Measurements from ENCODE around the gene LRRC23.
"Not testable (repeated sequence)": the region's sequence is repeated elsewhere in the genome, so short reads cannot be mapped to it uniquely, and the experiment has no call there.

LRRC23 gene

DNA sequence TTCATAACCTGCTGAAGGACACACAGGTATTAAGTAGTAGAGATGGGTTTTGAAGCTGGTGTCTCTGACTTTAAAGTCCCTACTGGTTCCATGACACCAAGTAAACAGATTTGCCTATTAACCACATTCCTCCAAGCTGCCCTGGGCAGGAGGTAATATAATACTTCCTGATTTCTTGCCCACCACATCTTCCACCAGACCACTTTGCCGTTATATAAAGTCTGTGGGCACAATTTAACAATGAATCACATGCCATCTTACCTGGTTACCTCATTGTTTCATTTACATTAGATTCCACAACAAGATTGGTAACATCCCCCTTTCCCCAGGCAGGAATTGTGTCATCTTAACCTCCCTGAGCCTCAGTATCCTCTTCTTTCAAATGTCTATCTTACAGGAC, 900 bp upstream of the LRRC23 start:
- no peak for DNase-seq

DNA sequence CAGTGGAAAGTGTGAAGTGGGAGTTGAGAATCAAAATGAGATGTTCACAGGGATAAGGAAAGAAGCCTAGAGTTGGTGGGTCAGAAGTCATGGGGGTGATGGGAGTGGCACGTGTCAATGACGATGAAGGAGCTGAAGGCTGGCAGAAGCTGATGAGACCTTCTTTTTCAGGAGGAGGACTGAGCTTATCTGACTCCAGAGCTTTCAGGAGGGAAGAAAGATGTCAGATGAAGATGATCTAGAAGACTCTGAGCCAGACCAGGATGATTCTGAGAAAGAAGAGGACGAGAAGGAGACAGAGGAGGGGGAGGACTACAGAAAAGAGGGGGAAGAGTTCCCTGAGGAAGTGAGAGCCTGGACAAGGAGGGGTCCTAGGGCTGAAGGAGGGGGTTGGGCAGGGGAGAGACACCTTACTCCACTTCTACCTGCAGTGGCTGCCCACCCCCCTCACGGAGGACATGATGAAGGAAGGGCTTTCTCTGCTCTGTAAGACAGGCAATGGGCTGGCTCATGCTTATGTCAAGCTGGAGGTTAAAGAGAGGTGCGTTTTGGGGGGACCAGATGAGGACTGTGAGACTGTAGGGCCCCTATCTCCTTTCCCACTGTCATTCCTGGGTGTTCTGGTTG, 905 bp downstream of the LRRC23 start:
- no peak for DNase-seq

DNA sequence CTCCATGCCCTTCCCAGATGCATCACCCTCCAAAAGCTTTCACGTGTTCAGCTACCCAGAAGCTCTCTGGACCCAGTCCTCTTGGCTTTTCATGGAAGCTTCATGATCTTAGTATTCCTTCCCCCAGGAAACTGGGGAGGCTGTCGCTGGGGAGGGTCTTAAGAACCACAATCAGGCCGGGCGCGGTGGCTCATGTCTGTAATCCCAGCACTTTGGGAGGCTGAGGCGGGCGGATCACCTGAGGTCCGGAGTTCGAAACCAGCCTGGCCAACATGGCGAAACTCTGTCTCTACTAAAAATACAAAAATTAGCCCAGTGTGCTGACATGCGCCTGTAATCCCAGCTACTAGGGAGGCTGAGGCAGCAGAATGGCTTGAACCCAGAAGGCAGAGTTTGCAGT, 3.5 kb downstream of the LRRC23 start:
- not testable (repeated sequence) for DNase-seq

DNA sequence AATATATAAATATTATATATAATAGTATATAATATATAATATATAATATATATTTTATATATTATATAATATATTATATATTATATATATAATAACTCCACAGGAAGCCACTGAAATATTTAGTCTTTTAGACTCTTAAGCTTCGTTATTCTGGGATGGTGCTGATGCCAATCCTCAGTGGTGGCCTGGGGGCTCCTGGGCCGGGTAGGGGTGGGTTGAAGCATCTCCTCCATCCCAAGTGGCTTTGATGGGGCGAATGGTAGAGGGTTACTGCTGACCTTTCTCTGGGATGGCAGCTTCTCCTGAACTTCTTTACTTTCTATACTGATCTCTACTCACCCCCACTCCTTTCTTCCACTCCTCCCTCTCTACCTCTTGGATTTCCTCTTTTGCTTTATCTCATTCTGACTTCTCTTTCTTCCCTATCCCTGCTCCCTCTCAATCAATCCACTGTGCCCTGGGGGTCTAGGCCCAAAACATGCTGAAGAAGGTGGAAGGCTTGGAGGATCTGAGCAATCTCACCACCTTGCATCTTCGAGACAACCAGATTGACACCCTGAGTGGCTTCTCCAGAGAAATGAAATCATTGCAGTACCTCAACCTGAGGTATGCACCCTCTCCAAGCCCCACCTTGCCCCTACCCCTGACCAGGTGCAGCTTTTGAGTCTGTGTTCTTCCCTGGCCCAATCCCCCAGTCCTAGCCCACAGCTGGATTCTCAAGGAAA, 5.0 kb downstream of the LRRC23 start:
- DNase-seq = no peak

DNA sequence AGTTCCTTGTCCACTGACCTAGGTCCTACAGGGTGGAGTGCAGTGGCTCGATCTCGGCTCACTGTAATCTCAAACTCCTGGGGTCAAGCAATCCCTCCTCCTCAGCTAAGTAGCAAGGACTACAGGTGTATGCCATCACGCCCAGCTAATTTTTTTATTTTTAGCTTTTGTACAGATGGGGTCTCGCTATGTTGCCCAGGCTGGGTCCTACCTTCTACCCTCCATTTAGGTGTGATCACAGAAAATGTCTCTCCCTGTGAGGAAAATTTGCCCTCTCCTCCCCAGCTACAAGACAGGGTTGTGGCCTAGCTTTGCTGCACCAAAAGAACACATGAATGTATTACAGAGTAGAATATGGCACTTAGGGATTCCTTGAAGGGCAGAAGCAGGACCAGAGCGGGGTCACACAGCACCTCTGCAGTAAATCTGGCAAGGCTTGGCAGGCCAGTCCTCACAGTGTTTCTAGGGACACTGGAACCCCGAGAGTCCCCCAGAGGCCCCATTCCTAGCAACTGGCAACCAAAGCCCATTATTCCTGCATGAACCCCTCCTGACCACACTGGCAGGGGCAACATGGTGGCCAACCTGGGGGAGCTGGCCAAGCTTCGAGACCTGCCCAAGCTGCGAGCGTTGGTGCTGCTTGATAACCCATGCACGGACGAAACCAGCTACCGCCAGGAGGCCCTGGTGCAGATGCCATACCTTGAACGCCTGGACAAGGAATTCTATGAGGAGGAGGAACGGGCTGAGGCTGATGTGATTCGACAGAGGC, 7.7 kb downstream of the LRRC23 start:
- no peak for DNase-seq

DNA sequence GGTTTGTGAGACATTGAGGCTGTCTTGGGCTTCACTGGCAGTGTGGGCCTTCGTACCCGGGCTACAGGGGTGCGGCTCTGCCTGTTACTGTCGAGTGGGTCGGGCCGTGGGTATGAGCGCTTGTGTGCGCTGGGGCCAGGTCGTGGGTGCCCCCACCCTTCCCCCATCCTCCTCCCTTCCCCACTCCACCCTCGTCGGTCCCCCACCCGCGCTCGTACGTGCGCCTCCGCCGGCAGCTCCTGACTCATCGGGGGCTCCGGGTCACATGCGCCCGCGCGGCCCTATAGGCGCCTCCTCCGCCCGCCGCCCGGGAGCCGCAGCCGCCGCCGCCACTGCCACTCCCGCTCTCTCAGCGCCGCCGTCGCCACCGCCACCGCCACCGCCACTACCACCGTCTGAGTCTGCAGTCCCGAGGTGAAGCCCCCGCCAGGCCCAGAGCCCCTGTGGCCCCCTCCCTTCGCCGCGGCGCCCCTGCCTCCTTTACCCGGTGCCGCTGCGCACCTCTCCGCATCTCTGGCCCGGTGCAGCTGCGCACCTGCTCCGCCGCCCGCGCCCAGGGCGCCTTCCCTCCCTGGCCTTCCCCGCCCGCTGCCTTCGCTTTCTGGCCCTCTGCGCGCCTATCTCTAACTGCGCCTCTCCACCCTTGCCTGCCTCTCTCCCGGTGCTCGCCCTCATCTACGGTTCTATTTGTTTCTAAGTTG, 9.8 kb downstream of the LRRC23 start, which contains the start of gene ENO2:
ENO2 (plus strand) TSS at position 335 of the 701 bp plus-strand sequence. CDS start 1,253 bp downstream, outside the sequence.
- DNase-seq = peak; percentile 30

DNA sequence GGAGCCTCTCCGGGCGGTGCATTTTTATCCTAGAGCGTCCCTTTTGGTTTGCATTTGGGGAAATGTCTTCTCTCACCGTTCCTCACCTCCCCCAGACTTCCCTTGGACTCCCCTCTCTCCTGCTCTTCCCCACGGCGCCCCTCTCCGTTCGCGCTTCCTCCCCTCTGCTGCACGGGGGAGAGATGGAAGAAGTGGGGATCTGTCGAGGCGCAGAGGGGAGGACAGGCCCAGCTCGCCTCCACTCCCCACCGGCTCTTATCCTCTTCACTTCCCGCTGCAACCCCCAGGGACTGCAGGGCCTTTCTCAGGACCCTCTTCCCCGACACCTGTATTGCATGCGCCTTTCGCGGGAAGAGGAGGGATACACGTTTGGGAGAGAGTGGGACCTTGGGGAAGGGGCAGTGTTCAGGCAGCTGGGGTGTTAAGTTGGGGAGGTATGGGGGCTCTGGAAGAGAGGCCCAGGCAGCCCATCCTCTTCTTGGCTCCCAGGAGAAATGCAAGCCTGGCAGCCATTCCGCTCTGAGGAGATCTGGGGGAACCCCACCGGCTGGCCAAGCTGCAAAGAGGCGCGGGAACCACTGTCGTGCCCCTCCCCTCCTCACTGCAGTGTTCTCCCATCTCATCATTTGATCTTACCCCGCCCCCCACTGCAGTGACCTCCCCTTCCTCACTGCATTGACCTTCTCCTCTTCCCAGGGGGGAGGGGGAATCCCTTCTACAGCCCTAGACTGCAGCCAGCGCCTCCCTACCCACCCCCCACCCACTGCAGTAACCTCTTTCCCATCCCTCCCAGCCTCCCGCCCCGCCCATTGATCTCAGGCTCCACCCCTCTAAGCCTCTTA, 10.5 kb downstream of the LRRC23 start:
- no peak for DNase-seq

DNA sequence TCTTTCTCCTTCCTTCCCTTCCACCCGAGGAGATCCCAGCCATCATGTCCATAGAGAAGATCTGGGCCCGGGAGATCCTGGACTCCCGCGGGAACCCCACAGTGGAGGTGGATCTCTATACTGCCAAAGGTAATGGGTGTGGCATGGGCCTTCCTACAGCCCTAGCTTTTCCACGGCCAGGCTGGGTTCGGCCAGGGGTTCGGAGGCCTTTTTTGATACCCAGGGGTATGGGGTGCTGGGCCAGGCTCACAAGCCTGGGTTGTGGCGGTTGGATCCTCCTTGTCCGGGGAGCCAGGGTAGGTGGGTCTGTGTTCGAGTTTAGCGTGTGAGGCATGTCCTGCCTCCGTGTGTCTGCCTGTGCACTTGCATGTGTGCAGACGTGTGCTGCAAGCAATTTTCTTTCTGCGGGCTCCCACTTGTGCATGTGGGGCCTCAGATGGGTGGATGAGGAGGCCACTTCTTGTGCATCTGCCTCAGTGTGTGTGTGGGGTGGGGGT, 11.2 kb downstream of the LRRC23 start:
- DNase-seq = no peak

DNA sequence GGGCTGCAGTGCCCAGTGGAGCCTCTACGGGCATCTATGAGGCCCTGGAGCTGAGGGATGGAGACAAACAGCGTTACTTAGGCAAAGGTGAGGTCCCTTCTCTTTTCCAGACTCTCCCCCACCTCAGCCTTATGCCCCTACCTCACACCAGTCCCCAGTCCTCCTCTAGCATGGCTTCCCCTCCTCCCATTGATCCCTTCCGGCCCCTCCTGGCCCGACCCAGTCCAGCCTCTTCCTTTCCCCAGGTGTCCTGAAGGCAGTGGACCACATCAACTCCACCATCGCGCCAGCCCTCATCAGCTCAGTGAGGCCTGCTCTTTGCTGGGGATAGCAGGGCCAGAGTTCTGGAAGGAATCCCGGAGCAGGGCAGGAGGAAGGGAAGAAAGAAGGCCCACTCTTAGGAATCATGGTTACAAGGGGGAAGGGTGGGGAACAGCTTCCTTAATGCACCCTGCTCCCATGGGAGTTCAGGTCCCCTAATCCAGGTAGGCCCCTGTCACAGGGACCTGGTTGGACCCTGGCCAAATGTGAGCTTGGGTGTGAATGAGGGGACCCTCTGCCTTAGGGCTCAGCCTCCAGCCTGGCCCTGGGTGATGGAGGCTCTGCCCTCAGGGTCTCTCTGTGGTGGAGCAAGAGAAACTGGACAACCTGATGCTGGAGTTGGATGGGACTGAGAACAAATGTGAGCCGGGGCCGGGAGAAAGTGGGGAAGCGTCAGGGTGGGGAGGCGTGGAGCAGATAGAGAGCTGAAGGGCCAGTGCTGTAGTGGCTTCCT, 12.0 kb downstream of the LRRC23 start:
- DNase-seq = no peak

DNA sequence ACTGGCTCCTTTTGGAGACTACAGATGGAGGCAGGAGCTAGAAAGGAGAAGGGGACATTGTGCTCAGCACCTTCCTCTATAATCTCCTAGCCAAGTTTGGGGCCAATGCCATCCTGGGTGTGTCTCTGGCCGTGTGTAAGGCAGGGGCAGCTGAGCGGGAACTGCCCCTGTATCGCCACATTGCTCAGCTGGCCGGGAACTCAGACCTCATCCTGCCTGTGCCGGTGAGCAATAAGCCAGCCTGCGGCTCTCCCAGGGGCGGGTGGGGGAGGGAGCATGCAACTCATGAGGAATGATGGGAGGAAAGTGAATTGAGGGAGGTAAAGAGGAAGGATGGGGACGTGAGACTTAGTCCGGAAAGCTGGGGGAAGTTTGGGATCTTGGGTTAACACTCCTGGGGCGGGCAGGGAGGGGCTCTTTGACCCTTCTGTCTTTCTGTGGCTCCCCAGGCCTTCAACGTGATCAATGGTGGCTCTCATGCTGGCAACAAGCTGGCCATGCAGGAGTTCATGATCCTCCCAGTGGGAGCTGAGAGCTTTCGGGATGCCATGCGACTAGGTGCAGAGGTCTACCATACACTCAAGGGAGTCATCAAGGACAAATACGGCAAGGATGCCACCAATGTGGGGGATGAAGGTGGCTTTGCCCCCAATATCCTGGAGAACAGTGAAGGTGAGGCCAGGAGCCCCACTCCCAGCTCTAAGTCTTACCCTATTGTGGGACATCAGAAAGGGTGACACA, 13.0 kb downstream of the LRRC23 start:
- no peak for DNase-seq

DNA sequence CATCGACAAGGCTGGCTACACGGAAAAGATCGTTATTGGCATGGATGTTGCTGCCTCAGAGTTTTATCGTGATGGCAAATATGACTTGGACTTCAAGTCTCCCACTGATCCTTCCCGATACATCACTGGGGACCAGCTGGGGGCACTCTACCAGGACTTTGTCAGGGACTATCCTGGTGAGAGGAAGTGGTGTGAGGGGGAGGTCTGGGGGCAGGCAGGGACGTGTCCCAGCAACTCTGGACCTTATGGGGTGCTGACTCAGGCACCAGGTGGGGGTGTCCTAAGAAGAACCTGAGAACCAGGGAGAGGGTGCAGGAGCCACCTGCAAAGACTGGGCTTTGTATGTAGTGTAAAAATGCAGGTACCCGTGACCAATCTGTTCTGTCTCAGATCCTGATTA, 15.0 kb downstream of the LRRC23 start:
- no peak for DNase-seq

DNA sequence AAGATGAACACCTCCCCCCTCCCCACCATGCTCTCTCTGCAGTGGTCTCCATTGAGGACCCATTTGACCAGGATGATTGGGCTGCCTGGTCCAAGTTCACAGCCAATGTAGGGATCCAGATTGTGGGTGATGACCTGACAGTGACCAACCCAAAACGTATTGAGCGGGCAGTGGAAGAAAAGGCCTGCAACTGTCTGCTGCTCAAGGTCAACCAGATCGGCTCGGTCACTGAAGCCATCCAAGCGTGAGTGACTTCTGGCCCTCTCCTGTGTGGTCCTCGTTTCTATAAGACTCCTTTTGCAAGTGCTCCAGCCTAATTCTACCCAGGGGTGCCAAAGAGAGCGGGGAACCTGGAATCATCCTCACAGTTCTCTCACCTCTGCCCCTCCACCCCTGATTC, 16.9 kb downstream of the LRRC23 start:
- DNase-seq = no peak

DNA sequence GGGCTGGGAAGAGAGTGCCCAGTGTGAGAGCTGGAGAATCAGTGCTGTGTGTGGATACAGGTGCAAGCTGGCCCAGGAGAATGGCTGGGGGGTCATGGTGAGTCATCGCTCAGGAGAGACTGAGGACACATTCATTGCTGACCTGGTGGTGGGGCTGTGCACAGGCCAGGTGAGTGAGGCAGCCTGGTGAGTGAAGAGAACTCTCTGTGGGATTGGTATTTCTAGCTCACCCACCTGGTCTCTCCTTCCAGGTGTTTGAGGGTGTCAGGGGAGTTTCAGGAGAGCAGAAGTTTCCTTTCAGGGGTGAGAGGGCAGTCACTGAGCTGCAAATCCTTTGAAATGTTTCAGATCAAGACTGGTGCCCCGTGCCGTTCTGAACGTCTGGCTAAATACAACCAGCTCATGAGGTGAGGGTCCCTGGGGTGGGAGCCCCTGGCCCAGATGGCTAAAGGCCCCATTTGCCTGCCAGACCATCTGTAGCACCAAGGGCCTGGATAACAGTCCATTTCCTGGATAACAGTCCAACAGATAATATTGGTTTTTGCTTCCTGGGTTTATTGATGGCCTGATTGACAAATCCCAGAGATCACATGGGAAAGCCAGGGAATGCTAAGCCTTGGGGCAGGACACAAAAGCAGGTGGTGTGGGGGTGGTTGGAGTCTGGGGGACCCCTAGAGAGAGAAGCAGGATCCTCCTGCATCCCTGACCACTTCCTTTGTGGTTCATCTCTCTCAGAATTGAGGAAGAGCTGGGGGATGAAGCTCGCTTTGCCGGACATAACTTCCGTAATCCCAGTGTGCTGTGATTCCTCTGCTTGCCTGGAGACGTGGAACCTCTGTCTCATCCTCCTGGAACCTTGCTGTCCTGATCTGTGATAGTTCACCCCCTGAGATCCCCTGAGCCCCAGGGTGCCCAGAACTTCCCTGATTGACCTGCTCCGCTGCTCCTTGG, 17.6 kb downstream of the LRRC23 start:
- DNase-seq = no peak

DNA sequence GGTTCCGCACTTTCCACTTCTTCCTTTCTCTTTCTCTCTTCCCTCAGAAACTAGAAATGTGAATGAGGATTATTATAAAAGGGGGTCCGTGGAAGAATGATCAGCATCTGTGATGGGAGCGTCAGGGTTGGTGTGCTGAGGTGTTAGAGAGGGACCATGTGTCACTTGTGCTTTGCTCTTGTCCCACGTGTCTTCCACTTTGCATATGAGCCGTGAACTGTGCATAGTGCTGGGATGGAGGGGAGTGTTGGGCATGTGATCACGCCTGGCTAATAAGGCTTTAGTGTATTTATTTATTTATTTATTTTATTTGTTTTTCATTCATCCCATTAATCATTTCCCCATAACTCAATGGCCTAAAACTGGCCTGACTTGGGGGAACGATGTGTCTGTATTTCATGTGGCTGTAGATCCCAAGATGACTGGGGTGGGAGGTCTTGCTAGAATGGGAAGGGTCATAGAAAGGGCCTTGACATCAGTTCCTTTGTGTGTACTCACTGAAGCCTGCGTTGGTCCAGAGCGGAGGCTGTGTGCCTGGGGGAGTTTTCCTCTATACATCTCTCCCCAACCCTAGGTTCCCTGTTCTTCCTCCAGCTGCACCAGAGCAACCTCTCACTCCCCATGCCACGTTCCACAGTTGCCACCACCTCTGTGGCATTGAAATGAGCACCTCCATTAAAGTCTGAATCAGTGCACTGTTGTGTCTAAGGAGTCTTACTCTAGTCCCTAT, 18.5 kb downstream of the LRRC23 start:
- DNase-seq = no peak

DNA sequence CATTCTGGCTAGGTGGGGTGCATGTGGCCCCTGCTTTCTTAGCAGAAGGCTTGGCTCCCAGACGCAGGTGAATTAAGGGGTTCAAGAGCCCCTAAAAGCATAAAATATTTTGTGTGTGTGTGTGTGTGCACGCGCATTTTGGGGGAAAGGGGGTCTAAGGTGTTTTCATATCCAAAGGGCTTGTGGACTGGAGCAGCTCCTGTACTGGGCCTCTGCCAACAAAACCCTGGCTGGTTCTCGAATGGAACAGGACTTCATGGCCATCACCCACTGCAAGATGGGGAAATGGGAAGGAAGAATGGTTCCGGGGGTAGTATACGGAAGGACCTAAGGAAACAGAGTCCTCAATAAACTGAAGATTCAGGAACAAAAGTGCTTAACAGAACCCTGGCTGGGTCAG, 19.2 kb downstream of the LRRC23 start:
- no peak for DNase-seq

DNA sequence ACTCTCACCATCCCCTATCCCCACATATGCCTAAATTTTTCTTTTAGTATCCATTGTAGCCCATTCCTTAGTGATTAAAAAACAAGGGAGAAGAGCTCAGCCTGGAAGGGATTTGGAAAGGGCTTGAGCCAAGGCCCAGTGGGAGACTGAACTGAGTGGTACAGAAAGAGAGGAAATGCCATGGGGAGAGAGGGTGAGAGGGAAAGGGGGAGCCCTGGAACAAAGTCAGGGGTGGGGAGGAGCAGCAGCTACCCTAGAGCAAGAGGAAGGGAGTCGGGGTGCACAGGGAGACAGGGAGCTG, 20.6 kb downstream of the LRRC23 start:
- no peak for DNase-seq

DNA sequence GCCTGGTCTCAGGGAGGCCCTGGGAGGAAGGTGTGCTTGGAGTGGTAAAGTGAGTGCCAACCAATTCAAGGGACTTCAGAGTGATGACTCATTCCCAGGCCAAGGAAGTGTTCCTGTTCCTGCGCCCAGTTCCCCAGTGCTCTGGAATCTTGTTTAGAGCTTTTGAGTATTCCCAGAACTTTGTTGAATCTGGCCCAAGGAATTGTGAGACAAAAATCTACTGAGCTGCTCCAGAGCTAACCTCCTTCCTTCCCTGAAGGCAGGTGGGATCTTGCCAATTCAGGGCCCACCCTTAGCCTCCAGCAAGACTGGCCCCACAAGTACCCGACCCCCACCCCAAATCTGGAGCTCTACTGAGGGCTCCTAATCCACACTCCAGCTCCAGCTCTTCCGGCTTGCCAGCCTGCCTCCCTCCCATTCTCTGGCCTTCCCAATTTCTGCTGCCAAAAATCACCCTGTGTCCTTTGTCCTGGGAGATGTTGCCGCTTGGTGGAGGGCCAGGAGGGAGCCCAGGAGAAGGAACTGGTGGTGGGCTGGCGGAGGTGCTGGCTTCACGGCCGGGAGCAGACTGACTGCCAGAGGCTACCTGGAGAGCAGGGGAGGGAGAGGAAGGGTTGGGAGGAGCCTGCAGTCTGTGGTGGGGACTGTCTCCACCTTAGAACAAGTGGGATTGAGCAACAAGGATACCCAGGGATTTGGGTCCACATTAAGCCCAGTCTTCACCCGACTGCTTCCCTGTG, 21.1 kb downstream of the LRRC23 start:
- no peak for DNase-seq

DNA sequence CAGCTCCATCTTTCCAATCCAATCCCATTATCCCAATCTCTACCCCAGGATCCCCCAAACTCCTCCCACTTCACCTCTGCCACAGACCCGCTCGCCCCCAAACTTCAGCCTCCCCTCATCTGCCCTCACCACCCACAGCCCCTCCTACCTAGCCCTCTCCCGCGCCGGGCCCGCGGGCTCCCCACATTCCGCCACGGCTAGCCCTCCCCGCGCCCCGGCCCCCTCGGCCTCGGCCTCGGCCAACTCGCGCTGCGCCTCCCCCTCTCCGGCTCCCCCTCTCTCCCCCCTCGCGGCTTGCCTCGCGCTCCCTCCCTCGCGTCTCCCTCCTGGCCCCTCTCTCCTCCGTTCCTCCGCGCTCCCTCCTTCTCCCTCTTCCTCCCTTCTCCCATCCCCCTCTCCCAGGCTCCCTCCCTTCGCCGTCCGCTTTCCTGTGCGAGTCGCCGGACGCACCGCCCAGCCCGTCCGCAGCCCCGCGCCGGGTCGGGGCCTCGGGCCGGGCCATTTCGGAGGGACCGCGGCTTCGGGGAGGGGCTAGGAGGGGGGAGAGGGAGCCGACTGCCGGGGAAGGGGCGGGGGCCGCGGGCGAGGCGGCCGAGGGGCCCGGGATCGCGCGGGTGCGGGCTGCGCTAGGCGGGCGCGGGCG, 22.9 kb downstream of the LRRC23 start, which contains the start of gene ATN1:
ATN1 (plus strand) TSS at position 581 of the 643 bp plus-strand sequence. CDS start 6,043 bp downstream, outside the sequence.
- peak; percentile 24 for DNase-seq

Data from NCI-H510A treated with DMSO at 0.1 percent for 48 hours (cell line).